ENCODE results near the gene METTL16. TPM values are rescaled to one million over a fixed set of nuclear protein-coding genes. Genes with fewer than 3 reads are reported as not detected.
A peak's percentile ranks its signal among the peaks of the same experiment; 100 is the strongest.

Gene METTL16
- total RNA-seq, 2 donors from 2014 or later, result 12.9 to 24.1 TPM

- intact Hi-C loops (cut with DNase I), result no loop called here
- no peak for DNase-seq
- Histone ChIP-seq H3K4me1 (peaks cover 14% of the 10 kb centered on the region), H3K36me3 (replicated peaks in 1 of 2; ENCODE audit: insufficient read depth in 1 of 2, low read depth in 2 of 2) (peaks cover 0 to 6% of the 10 kb centered on the region in 2 donors), H3K4me3 (no peak overlapping the region), H3K9me3 (no peaks in the 10 kb centered on the region), H3K27me3 (no peaks in the 10 kb centered on the region), H3K27ac (no peak overlapping the region)
- no peak for ATAC-seq
- TF ChIP-seq POLR2A (IDR thresholded peaks at IDR 0.05) (no peak), CTCF (IDR thresholded peaks at IDR 0.05) (no peak)
- WGBS, 2 donors, result 94% methylated on average over 6 of the region's 6 CpGs
Measured at GRCh38 chr17:2423271-2423670, 88.4 kb downstream of the METTL16 start.

- no peak overlapping the region for H3K4me3 ChIP-seq
- H3K27ac ChIP-seq, result no peak overlapping the region
- H3K9me3 ChIP-seq, result no peaks in the 10 kb centered on the region
- peak; percentile 52 for ATAC-seq
- intact Hi-C loops (cut with DNase I), result no loop called here
- WGBS, 2 donors, result 44 to 63% methylated on average over 24 to 27 of the region's 27 CpGs
- peaks cover 0 to 6% of the 10 kb centered on the region in 2 donors for H3K36me3 ChIP-seq (replicated peaks in 1 of 2; ENCODE audit: insufficient read depth in 1 of 2, low read depth in 2 of 2)
- peak; percentile 50 to 69 (median 52) for DNase-seq
- no peaks in the 10 kb centered on the region for H3K27me3 ChIP-seq
- TF ChIP-seq POLR2A (IDR thresholded peaks at IDR 0.05) (no peak), CTCF (IDR thresholded peaks at IDR 0.05) (peak in 4 of 7 experiments; percentile 43 to 52 (median 45))
- peaks cover 20% of the 10 kb centered on the region for H3K4me1 ChIP-seq
Measured at GRCh38 chr17:2421315-2422147, 90.2 kb downstream of the METTL16 start.

DNA sequence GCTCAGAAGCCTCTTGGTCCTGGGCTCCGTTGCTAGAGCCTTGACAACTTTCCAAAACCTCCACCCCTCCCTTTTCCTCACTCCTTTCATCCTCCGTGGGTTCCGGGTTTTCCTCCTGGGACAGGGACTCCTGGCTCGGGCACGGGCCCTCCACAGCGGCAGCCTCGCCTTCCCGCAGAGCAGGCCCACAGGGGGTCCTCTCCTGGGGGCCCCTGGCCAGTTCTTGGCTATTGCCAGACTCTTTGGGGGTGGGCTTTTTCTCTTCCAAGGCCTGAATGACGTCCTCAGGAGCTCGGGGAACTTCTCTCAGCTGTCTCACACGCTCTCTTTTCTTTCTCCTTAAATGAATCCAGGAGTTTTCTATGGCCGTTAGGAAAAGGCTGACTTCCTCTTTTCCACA is 91.5 kb downstream of the METTL16 start:
- intact Hi-C loops (cut with DNase I), result no loop called here
- no peak for ATAC-seq
- Histone ChIP-seq H3K36me3 (replicated peaks in 1 of 2; ENCODE audit: insufficient read depth in 1 of 2, low read depth in 2 of 2) (peaks cover 0 to 6% of the 10 kb centered on the region in 2 donors), H3K4me3 (no peak overlapping the region), H3K9me3 (no peaks in the 10 kb centered on the region), H3K27ac (no peak overlapping the region), H3K27me3 (no peaks in the 10 kb centered on the region), H3K4me1 (peaks cover 30% of the 10 kb centered on the region)
- WGBS, 2 donors, result 81% methylated on average over 8 to 12 of the region's 12 CpGs
- no peak for TF ChIP-seq POLR2A (IDR thresholded peaks at IDR 0.05)
- no peak for TF ChIP-seq CTCF (IDR thresholded peaks at IDR 0.05)
- DNase-seq, result no peak

DNA sequence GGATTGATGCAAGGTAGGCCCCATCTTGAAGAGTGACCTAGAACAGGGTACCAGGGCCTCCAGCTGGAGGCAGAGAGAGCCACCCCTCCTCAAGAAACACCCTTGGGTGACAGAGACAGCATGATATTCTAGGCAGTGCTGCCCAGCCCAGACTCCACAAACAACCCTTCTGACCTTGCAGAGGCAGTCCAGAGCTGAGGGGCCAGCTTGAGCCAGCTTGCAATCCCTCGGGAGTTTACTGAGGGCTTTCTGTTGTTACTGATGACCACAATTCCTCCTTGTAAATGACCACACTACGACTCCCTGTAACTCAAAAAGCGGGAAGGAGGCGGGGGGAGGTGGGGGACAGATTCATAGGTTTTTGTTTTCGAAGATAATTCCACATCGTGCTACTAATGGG is 92.2 kb downstream of the METTL16 start:
- ATAC-seq (no peak), DNase-seq (no peak)
- Histone ChIP-seq H3K9me3 (no peaks in the 10 kb centered on the region), H3K27me3 (no peaks in the 10 kb centered on the region), H3K27ac (peak overlapping the region; percentile 58 to 69 (median 61)), H3K4me3 (no peak overlapping the region), H3K36me3 (replicated peaks in 1 of 2; ENCODE audit: insufficient read depth in 1 of 2, low read depth in 2 of 2) (peaks cover 0 to 6% of the 10 kb centered on the region in 2 donors), H3K4me1 (peaks cover 30% of the 10 kb centered on the region)
- 69 to 83% methylated on average over 6 of the region's 6 CpGs for WGBS, 2 donors
- TF ChIP-seq POLR2A (IDR thresholded peaks at IDR 0.05) (no peak), CTCF (IDR thresholded peaks at IDR 0.05) (no peak)
- intact Hi-C loops (cut with DNase I), result loop anchor here (5.0 kb wide), 1 partner anchor 37 kb away; no protein-coding TSS in a partner anchor
